Glutamatergic neuron (in vitro differentiated cells): Measurements from ENCODE around the gene EEF2K. TPM values are rescaled to one million over a fixed set of nuclear protein-coding genes. Genes with fewer than 3 reads are reported as not detected.

Experiments used
- DNase-seq: peaks from one replicate; pipeline ENCODE4 v3.0.0; 2022
- H3K27ac Mint-ChIP-seq: one replicate; pipeline ENCODE4 v1.8.0; 2020; ENCODE audit warnings: mild to moderate bottlenecking, mixed read lengths, inconsistent platforms; ENCODE audit not compliant: unreplicated experiment
- H3K27me3 Mint-ChIP-seq: one replicate; pipeline ENCODE4 v1.8.0; 2020; ENCODE audit warnings: mild to moderate bottlenecking, moderate library complexity, mixed read lengths, inconsistent platforms; ENCODE audit not compliant: unreplicated experiment
- H3K36me3 Mint-ChIP-seq: one replicate; pipeline ENCODE4 v1.8.0; 2020; ENCODE audit warnings: mild to moderate bottlenecking, mixed read lengths, inconsistent platforms; ENCODE audit not compliant: unreplicated experiment
- H3K4me1 Mint-ChIP-seq: one replicate; pipeline ENCODE4 v1.8.0; 2020; ENCODE audit warnings: mild to moderate bottlenecking, low read depth, mixed read lengths, inconsistent platforms; ENCODE audit not compliant: unreplicated experiment
- H3K4me3 Mint-ChIP-seq: one replicate; pipeline ENCODE4 v1.8.0; 2020; ENCODE audit warnings: mild to moderate bottlenecking, mixed read lengths, inconsistent platforms; ENCODE audit not compliant: unreplicated experiment
- H3K9me3 Mint-ChIP-seq: one replicate; pipeline ENCODE4 v1.8.0; 2020; ENCODE audit warnings: mild to moderate bottlenecking, moderate library complexity, mixed read lengths, inconsistent platforms; ENCODE audit not compliant: unreplicated experiment
- CTCF ChIP-seq: fragments of 200-600 bp; sonication (generic); IDR thresholded peaks from one replicate; pipeline ENCODE4 v1.5.0; 2021; ENCODE audit not compliant: partially characterized antibody, unreplicated experiment
- total RNA-seq: library from RNA; stranded (reverse); fragmentation: NEBNext Ultra II Directional; extraction: Animal tissue kit (Norgen Biotek cat#: 25700); gene quantifications from one replicate; pipeline ENCODE4 v1.2.1, GENCODE V29; 2021; ENCODE audit not compliant: unreplicated experiment

Gene EEF2K
- total RNA-seq, 1 donor from 2014 or later, result 40.2 TPM

- H3K36me3 Mint-ChIP-seq, result peaks cover 34% of the 10 kb centered on the region
These were observed 127.4 kb downstream of the EEF2K start for GRCh38 chr16:22333457-22333994.

GRCh38 chr16:22335668-22336246, 129.7 kb downstream of the EEF2K start:
- Mint-ChIP-seq H3K4me1 (no peaks in the 10 kb centered on the region), H3K9me3 (peaks cover 9% of the 10 kb centered on the region), H3K27ac (no peak overlapping the region), H3K4me3 (no peak overlapping the region), H3K27me3 (no peaks in the 10 kb centered on the region), H3K36me3 (peaks cover 42% of the 10 kb centered on the region)
- no peak for DNase-seq
- TF ChIP-seq CTCF, result no peak

More at GRCh38 chr16:22333457-22333994, 127.4 kb downstream of the EEF2K start:
- Mint-ChIP-seq H3K4me1 (no peaks in the 10 kb centered on the region), H3K4me3 (no peak overlapping the region), H3K27ac (no peak overlapping the region), H3K27me3 (no peaks in the 10 kb centered on the region), H3K9me3 (peaks cover 2% of the 10 kb centered on the region)
- DNase-seq, result no peak
- TF ChIP-seq CTCF, result no peak

- TF ChIP-seq CTCF, result no peak
- peaks cover 42% of the 10 kb centered on the region for H3K36me3 Mint-ChIP-seq
- H3K4me1 Mint-ChIP-seq, result no peaks in the 10 kb centered on the region
- DNase-seq, result no peak
- no peak overlapping the region for H3K27ac Mint-ChIP-seq
- peaks cover 9% of the 10 kb centered on the region for H3K9me3 Mint-ChIP-seq
- no peak overlapping the region for H3K4me3 Mint-ChIP-seq
- H3K27me3 Mint-ChIP-seq, result no peaks in the 10 kb centered on the region
These were observed 130.5 kb downstream of the EEF2K start for GRCh38 chr16:22336581-22336980.

- Mint-ChIP-seq H3K4me3 (no peak overlapping the region), H3K36me3 (peaks cover 42% of the 10 kb centered on the region), H3K27ac (no peak overlapping the region), H3K4me1 (no peaks in the 10 kb centered on the region), H3K27me3 (no peaks in the 10 kb centered on the region), H3K9me3 (peaks cover 13% of the 10 kb centered on the region)
- no peak for TF ChIP-seq CTCF
- DNase-seq, result no peak
These were observed 131.0 kb downstream of the EEF2K start for GRCh38 chr16:22337045-22337444.

- Mint-ChIP-seq H3K4me1 (no peaks in the 10 kb centered on the region), H3K27ac (no peak overlapping the region), H3K27me3 (no peaks in the 10 kb centered on the region), H3K36me3 (peaks cover 42% of the 10 kb centered on the region), H3K9me3 (peaks cover 13% of the 10 kb centered on the region), H3K4me3 (no peak overlapping the region)
- no peak for TF ChIP-seq CTCF
- no peak for DNase-seq
These were observed 132.0 kb downstream of the EEF2K start for GRCh38 chr16:22337849-22338635.
